Stimulated activated CD4-positive, alpha-beta T cell treated with anti-CD3 and anti-CD28 coated beads, Interleukin-1b, Interleukin-23, amount 100 ng/mL, for 48 hours (primary cell): Measurements from ENCODE around the gene ARHGAP19.

Experiments used
- DNase-seq: peaks from one replicate; pipeline ENCODE4 v3.0.0-alpha.2; 2020

Gene ARHGAP19

GRCh38 chr10:97228130-97228774 is 64.2 kb downstream of the ARHGAP19 start:
- no peak for DNase-seq

- DNase-seq = no peak
These were observed 66.0 kb downstream of the ARHGAP19 start for GRCh38 chr10:97226398-97226797.

DNA sequence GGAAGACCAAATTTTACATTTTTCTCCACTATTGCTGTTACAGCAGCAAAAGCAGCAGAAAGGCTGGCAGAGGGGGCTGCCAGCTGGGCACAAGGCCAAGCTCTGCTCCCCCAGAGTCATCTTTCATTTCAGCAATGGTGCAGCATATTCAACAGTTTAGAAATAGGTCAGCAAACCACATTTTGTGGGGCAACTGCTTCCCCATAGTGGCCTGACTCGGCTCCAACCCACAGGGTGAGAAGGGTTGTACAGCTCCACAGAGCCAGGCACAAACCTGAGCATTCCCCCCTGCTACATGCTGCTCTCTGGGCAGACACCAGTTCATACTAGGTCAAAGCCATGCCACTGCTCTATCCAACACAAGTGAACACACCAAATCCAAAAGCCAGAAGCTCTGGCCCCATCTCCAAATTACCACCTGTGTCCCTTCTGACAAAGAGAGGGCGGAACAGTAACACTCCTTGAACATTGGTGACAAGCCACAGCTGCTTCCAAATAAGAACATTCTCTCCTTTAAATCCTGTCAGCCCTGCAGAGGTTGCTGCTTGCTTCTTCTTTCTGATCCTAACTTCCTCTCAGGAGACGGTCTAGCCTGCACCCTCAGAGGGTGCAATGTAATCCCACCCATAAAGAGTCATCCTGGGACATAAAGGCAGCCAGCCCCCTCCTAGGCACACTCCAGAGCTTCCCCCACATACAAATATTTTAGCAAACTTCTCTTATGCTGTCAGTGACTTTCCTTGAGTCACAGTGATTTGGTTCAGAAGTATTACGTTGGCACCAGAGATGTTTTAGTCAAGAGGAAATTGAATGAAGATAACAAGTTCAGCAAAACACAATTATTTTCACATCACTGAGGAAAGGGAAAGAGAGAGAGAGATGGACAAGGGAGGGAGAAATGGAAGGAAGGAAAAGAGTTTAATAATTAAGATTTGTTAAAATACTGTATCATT is 67.7 kb downstream of the ARHGAP19 start:
- no peak for DNase-seq

DNA sequence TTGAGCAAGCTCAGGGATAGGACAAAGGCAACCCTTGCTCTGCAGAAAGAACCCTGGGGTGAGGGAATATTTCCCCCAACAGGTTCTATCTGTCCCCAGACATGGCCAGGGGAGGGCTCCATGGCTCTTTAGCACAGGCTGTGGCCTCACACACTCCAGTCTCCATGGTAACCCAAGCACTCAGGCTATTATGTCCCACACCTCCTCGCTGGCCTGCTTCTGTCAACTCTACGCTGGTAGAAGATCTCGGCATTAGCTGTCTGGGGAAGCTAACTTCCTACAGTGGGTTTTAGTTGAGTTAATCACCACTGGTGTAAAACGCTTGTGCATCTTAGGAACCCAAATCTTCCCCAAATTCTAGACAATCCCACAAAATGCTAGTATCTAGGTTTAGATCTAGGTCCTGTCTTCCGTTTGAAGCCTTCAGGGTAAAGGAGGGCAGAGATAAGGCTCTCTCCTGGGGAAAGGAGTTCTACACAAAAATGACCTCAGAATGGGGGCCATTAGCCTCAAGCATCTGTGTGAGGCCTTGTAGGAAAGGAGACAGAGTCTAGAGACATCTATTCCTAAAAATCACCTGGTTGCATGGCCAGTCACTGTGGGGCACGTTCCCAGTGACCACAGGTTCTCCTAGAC is 70.0 kb downstream of the ARHGAP19 start:
- no peak for DNase-seq

- DNase-seq = no peak
These were observed 72.1 kb downstream of the ARHGAP19 start for GRCh38 chr10:97220355-97220754.

DNA sequence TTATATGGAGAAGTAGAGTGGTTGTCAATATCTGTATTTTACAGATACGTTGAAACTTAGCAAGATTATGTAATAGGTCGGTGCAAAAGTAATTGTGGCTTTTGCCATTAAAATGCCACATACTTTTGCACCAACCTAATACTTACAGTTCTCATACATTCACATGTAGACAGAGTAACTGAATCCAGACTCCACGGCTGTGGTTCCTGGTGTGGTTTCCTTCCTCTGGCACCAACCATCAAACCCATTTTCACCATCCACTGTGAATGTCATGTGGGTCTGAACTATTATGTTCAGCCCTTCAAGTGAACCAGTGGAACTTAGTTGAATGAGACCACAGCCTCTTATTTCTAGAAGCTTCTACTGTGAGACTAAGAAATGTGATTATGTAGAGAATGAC is 75.1 kb downstream of the ARHGAP19 start:
- DNase-seq = no peak

DNA sequence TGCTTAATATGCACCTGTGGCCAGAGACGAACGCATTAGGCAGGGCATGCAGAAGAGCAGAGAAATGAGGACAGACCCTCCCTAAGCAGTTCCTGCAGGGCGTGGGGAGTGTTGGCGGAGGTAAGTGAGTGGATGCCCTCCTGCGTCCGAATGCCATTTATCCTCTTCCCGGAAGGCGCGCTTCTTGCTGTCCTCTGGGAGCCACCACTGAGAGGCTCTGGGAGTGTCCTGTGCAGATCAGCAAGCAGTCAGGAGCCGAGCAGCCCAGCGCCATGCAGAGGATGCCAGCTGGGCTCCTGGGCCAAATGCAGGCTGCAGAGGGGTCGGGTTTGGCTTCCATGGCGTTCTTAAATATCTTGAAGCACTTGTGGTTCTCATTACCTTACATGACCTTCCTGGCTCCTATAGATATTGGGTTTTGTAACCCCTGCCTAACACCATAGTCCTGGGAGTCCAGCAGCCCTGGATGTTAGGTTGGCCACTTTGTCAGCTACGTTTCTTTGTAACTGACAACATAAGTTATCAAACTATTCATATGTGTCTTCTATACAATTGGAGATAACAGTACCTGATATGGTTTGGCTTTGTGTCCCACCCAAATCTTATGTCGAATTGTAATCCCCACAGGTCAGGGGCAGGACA is 76.7 kb downstream of the ARHGAP19 start:
- no peak for DNase-seq

DNA sequence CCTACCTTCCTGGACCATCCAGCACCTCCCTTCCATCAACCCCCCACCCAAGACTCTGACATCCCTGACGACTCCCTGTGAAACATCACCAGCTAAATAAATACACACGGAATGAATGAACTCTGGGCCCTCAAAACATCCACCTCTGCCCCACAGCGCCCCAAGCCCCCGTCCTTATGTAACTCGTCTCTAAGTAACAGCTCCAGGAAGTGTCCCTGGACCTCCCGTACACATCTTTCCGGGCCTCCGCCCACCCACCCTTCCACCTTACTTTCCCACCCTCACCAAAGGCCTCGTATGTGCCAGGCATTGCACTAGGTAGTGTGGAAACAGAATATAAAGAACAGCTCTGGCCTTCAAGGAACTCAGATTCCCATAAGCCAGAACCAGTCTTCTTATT is 79.0 kb downstream of the ARHGAP19 start:
- no peak for DNase-seq

- DNase-seq = no peak
These were observed 81.2 kb downstream of the ARHGAP19 start for GRCh38 chr10:97211229-97211628.

GRCh38 chr10:97210543-97210960 is 81.9 kb downstream of the ARHGAP19 start:
- DNase-seq = peak; percentile 64

GRCh38 chr10:97207756-97208346 is 84.6 kb downstream of the ARHGAP19 start:
- DNase-seq = no peak

GRCh38 chr10:97207131-97207530 is 85.3 kb downstream of the ARHGAP19 start:
- no peak for DNase-seq

GRCh38 chr10:97204826-97205679 is 87.4 kb downstream of the ARHGAP19 start:
- no peak for DNase-seq

DNA sequence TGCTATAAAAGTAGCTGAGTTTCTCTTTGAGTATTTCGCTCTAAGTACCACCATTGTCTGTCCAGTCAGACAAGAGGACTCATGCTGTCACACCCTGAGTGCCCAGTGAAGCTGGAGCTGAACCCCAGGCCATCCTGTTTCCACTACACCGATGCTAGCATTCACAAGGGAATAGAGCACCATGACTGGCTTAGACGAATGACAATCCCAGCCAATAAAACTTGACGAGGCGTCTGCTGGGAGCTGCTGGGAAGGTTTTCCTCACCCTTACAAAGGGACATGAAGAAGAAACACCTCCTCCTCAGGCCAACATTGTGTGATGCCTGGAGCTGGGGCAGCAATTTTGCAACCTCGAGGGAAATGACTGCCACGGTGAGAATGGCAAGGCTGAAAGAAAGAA is 89.2 kb downstream of the ARHGAP19 start:
- DNase-seq = no peak

DNA sequence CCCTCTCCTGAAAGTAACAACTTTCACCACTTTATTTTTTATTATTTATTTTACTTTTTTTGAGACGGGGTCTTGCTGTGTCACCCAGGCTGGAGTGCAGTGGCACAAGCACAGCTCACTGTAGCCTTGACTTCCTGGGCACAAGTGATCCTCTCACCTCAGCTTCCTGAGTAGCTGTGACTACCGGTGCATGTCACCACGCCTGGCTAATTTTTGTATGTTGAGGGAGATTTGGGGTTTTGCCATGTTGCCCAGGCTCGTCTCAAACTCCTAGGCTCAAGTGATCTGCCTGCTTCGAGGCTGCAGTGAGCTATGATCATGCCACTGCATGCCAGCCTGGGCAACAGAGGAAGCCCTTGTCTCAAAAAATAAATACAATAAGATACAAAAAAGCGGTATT is 91.8 kb downstream of the ARHGAP19 start:
- no peak for DNase-seq

- DNase-seq = no peak
These were observed 93.3 kb downstream of the ARHGAP19 start for GRCh38 chr10:97199152-97199551.

- DNase-seq = no peak
These were observed 95.4 kb downstream of the ARHGAP19 start for GRCh38 chr10:97197030-97197500.

- peak; percentile 63 for DNase-seq
These were observed 96.0 kb downstream of the ARHGAP19 start for GRCh38 chr10:97196223-97197029.

GRCh38 chr10:97195706-97196222 is 96.7 kb downstream of the ARHGAP19 start:
- no peak for DNase-seq

- no peak for DNase-seq
These were observed 99.4 kb downstream of the ARHGAP19 start for GRCh38 chr10:97192952-97193435.
